ENCODE measurements around the gene TCF25. TPM values are rescaled to one million over a fixed set of nuclear protein-coding genes. Genes with fewer than 3 reads are reported as not detected.

The TCF25 gene, protein sequence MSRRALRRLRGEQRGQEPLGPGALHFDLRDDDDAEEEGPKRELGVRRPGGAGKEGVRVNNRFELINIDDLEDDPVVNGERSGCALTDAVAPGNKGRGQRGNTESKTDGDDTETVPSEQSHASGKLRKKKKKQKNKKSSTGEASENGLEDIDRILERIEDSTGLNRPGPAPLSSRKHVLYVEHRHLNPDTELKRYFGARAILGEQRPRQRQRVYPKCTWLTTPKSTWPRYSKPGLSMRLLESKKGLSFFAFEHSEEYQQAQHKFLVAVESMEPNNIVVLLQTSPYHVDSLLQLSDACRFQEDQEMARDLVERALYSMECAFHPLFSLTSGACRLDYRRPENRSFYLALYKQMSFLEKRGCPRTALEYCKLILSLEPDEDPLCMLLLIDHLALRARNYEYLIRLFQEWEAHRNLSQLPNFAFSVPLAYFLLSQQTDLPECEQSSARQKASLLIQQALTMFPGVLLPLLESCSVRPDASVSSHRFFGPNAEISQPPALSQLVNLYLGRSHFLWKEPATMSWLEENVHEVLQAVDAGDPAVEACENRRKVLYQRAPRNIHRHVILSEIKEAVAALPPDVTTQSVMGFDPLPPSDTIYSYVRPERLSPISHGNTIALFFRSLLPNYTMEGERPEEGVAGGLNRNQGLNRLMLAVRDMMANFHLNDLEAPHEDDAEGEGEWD
- total RNA-seq: 146 and 211 TPM in 2 replicates

DNA sequence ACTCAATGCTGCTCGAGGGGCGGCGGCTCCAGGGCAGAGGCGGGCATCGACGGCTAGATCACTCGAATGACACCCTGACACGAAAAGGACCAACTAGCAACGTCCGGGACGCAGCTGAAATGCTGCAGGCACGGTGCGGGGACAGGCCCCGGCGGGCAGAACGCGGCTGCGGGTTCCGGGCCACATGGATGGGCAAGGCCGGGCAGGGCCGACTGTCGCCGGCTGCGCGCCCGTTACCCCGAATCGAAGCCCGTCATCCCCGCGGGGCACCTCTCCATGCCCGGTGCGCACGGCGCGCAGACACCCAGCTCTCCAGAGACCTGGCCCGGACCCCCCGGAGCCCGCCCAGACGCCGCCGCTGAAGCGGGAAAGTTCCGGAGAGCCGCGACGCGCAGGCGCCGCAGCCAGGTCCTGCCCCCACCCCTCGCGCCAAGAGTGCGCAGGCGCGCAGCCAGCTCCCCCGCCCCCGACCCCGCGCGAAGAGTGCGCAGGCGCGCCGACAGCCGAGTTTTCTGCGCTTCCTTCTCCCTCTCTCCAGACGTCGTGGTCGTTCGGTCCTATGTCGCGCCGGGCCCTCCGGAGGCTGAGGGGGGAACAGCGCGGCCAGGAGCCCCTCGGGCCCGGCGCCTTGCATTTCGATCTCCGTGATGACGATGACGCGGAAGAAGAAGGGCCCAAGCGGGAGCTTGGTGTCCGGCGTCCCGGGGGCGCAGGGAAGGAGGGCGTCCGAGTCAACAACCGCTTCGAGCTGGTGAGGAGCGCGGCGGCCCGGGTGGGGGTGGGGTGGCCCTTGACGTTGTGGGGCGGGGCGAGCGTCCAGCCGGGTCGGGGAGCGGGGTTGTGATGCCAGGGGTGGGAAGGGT, at the start of gene TCF25:
TSS of gene TCF25 (plus strand) at position 484 of the 863 bp plus-strand sequence. CDS start at position 560, 76 bp downstream.

DNA sequence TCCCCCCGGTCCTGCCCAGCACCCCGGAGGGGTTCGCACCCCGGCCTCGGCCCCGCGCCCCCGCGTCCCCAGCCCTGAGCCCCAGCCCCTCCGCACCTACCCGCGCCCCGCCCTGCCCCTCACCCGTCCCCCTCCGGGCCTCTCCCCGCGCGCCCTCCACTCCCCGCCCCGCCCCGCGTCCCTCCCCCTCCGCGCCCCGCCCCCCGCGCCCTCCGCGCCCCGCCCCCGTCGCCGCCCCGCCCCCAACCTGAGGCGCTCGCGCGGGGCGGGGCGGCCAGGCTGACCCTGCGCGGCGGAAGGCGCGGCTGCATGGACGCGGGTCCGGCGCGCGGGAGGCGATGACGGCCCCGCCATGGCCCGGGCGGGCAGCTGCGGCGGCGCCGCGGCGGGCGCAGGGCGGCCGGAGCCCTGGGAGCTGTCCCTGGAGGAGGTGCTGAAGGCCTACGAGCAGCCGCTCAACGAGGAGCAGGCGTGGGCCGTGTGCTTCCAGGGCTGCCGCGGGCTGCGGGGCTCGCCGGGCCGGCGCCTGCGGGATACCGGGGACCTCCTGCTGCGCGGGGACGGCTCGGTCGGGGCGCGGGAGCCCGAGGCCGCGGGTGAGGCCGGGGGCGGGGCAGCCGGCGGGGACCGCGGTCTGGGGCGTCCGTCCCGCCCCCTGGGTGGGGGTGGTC, 45.1 kb upstream of the TCF25 start, which contains the start of gene SPIRE2:
TSS of gene SPIRE2 (plus strand) at position 277 of the 671 bp plus-strand sequence. CDS start at position 353, 76 bp downstream.

DNA sequence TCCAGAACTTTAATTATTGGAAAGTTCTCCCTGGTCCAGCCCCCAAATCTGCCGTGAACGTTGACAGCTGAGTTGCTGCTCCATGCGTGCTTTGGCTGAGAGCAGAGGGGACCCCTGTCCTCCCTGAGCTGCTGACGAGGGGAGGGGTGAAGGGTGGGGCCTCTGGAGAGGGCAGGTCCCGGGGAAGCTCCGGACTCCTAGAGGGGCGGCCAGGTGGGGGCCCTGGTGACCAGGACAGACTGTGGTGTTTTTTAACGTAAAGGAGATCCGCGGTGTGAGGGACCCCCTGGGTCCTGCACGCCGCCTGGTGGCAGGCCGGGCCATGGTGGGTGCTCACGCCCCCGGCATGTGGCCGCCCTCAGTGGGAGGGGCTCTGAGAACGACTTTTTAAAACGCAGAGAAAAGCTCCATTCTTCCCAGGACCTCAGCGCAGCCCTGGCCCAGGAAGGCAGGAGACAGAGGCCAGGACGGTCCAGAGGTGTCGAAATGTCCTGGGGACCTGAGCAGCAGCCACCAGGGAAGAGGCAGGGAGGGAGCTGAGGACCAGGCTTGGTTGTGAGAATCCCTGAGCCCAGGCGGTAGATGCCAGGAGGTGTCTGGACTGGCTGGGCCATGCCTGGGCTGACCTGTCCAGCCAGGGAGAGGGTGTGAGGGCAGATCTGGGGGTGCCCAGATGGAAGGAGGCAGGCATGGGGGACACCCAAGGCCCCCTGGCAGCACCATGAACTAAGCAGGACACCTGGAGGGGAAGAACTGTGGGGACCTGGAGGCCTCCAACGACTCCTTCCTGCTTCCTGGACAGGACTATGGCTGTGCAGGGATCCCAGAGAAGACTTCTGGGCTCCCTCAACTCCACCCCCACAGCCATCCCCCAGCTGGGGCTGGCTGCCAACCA, 45.3 kb downstream of the TCF25 start, which contains the start of gene MC1R:
TSS of gene MC1R (plus strand) at position 410 of the 895 bp plus-strand sequence. CDS start at position 807, 397 bp downstream.

DNA sequence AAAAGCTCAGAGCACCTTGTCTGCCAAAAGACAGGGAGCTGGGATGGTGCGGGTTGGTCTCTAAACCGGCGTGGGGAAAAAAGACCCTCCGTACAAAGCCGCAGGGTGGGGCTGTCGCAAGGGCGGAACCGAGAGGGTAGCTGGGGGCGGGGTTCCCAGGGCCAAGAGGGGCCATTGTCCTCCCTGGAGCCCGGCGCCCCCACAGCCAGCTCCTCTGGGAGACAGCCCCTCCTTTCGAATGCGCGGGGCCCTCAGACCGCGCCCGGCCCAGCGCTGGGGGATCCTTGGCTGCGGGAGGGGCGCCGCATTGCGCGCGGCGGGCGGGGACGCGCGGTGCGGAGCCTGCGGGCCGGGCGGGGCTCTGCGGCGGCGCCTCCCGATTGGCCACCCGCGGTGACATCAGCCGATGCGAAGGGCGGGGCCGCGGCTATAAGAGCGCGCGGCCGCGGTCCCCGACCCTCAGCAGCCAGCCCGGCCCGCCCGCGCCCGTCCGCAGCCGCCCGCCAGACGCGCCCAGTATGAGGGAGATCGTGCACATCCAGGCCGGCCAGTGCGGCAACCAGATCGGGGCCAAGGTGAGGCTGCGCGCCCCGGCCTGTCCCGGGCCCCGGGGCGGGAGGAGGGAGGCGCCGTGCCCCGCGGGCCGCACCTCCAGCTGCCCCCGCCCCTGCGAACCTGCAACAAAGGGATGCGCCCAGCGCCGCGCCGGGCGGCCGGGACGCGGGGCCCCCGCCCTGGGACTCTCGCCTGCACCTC, 49.7 kb downstream of the TCF25 start, which contains the start of gene TUBB3:
TSS of gene TUBB3 (plus strand) at position 459 of the 756 bp plus-strand sequence. CDS start at position 519, 60 bp downstream.

Other genes with a start within 250 kb of the TCF25 start
- 95.1 and 158 TPM in 2 replicates for gene CHMP1A, start 215.9 kb upstream of the TCF25 start, total RNA-seq
- gene SPATA33, start 215.8 kb upstream of the TCF25 start, total RNA-seq: 2.3 and 3.7 TPM in 2 replicates
- 32.7 and 46.1 TPM in 2 replicates for gene CDK10, start 186.9 kb upstream of the TCF25 start, total RNA-seq
- gene SPATA2L, start 171.9 kb upstream of the TCF25 start, total RNA-seq: 10.4 and 20.0 TPM in 2 replicates
- gene VPS9D1, start 152.7 kb upstream of the TCF25 start, total RNA-seq: 8.7 and 11.3 TPM in 2 replicates
- 5.7 and 27.6 TPM in 2 replicates for gene ZNF276, start 152.1 kb upstream of the TCF25 start, total RNA-seq
- gene FANCA, start 56.9 kb upstream of the TCF25 start, total RNA-seq: 11.3 and 11.6 TPM in 2 replicates
- gene SPIRE2, start 45.1 kb upstream of the TCF25 start, total RNA-seq: 0.78 and 1.3 TPM in 2 replicates
- gene MC1R, start 45.3 kb downstream of the TCF25 start, total RNA-seq: 4.9 and 6.6 TPM in 2 replicates
- gene TUBB3, start 49.8 kb downstream of the TCF25 start, total RNA-seq: 83.7 and 231 TPM in 2 replicates
- 104 and 110 TPM in 2 replicates for gene DEF8, start 75.2 kb downstream of the TCF25 start, total RNA-seq
- gene DBNDD1, start 145.9 kb downstream of the TCF25 start, total RNA-seq: 0.72 and 8.0 TPM in 2 replicates
- 0.16 TPM in 1 of 2 replicates, not detected in the other for gene PRDM7, start 203.7 kb downstream of the TCF25 start, total RNA-seq

Measured in epithelial cell of alveolus of lung (primary cell).